CD14-positive monocyte (primary cell): ENCODE results near the gene SPRN. TPM values are rescaled to one million over a fixed set of nuclear protein-coding genes. Genes with fewer than 3 reads are reported as not detected.

Experiments used
- DNase-seq, 3 donors: peaks; one replicate each; pipeline ENCODE4 v3.0.0-alpha.2; 2011 to 2022
- H2AFZ ChIP-seq: 2 replicates; pipeline ENCODE4 v1.6.0; 2012; ENCODE audit warnings: mild to moderate bottlenecking, low read depth, low read length, inconsistent platforms; ENCODE audit not compliant: insufficient read depth, poor library complexity, severe bottlenecking
- H3K27ac ChIP-seq, 2 donors: 1 replicate in 1 of 2; 2 replicates in 1 of 2; pipeline ENCODE4 v1.5.1; 2012 to 2013; ENCODE audit warnings: low read length in 2 of 2, control low read depth in 1 of 2, inconsistent platforms in 1 of 2, low read depth in 1 of 2, mild to moderate bottlenecking in 1 of 2
- H3K27me3 ChIP-seq, 2 donors: one replicate each; pipeline versions ENCODE4 v1.6.0 to v1.6.1; 2011 to 2013; ENCODE audit warnings: low read length in 2 of 2; ENCODE audit not compliant: control insufficient read depth in 2 of 2, insufficient read depth in 2 of 2
- H3K36me3 ChIP-seq, 2 donors: replicated peaks in 1 of 2; 1 replicate in 1 of 2; 2 replicates in 1 of 2; pipeline versions ENCODE4 v1.5.1 to v1.6.1; 2012 to 2013; ENCODE audit warnings: low read length in 2 of 2, control low read depth in 1 of 2, inconsistent platforms in 1 of 2, mild to moderate bottlenecking in 1 of 2; ENCODE audit not compliant: insufficient read depth in 2 of 2, control insufficient read depth in 1 of 2
- H3K4me1 ChIP-seq, 2 donors: 1 replicate in 1 of 2; 2 replicates in 1 of 2; pipeline versions ENCODE4 v1.5.1 to v1.6.1; 2012 to 2013; ENCODE audit warnings: low read length in 2 of 2, control low read depth in 1 of 2, inconsistent platforms in 1 of 2, mild to moderate bottlenecking in 1 of 2, moderate library complexity in 1 of 2; ENCODE audit not compliant: insufficient read depth in 2 of 2, control insufficient read depth in 1 of 2
- H3K4me2 ChIP-seq: replicated peaks from 2 replicates; pipeline ENCODE3; 2012; ENCODE audit warnings: low read length, moderate library complexity, mild to moderate bottlenecking; ENCODE audit not compliant: poor library complexity, severe bottlenecking; ENCODE audit errors: extremely low read depth
- H3K4me3 ChIP-seq, 3 experiments: fragments of 200-600 bp in 1 of 3; sonication (generic) in 1 of 3; replicated peaks in 1 of 3; 1 replicate in 2 of 3; 2 replicates in 1 of 3; pipeline ENCODE4 v1.5.1; 2011 to 2013; ENCODE audit warnings: low read length in 3 of 3, mild to moderate bottlenecking in 3 of 3, control low read depth in 2 of 3, low read depth in 2 of 3, inconsistent platforms in 1 of 3, moderate library complexity in 1 of 3
- H3K79me2 ChIP-seq: 2 replicates; pipeline ENCODE4 v1.6.0; 2012; ENCODE audit warnings: mild to moderate bottlenecking, control low read depth, inconsistent platforms, low read length, moderate library complexity; ENCODE audit not compliant: insufficient read depth
- H3K9ac ChIP-seq: 2 replicates; pipeline ENCODE4 v1.6.0; 2017; ENCODE audit warnings: low read length, mild to moderate bottlenecking; ENCODE audit not compliant: insufficient read depth, poor library complexity, severe bottlenecking
- H3K9me3 ChIP-seq, 2 donors: replicated peaks in 1 of 2; 1 replicate in 1 of 2; 2 replicates in 1 of 2; pipeline versions ENCODE4 v1.5.1 to v1.6.1; 2012 to 2013; ENCODE audit warnings: low read length in 2 of 2, control low read depth in 1 of 2; ENCODE audit not compliant: control insufficient read depth in 1 of 2, insufficient read depth in 1 of 2
- H4K20me1 ChIP-seq: 2 replicates; pipeline ENCODE4 v1.6.0; 2012; ENCODE audit warnings: mild to moderate bottlenecking, low read length, control low read depth, moderate library complexity; ENCODE audit not compliant: insufficient read depth
- H3K27ac Mint-ChIP-seq, 7 donors: one replicate each; pipeline ENCODE4 v1.8.0; 2020; ENCODE audit warnings: mild to moderate bottlenecking in 7 of 7, mixed read lengths in 7 of 7, moderate library complexity in 6 of 7, inconsistent platforms in 2 of 7
- H3K27me3 Mint-ChIP-seq, 3 donors: one replicate each; pipeline ENCODE4 v1.8.0; 2021 to 2022; ENCODE audit warnings: low read depth in 3 of 3, mild to moderate bottlenecking in 3 of 3, mixed read lengths in 3 of 3, moderate library complexity in 3 of 3, inconsistent platforms in 1 of 3
- H3K36me3 Mint-ChIP-seq, 2 donors: one replicate each; pipeline ENCODE4 v1.8.0; 2020; ENCODE audit warnings: mixed read lengths in 2 of 2, inconsistent platforms in 1 of 2, mild to moderate bottlenecking in 1 of 2
- H3K4me1 Mint-ChIP-seq: one replicate; pipeline ENCODE4 v1.8.0; 2020; ENCODE audit warnings: mild to moderate bottlenecking, mixed read lengths
- H3K4me3 Mint-ChIP-seq, 2 donors: one replicate each; pipeline ENCODE4 v1.8.0; 2020; ENCODE audit warnings: mild to moderate bottlenecking in 2 of 2, mixed read lengths in 2 of 2, moderate library complexity in 1 of 2
- H3K9me3 Mint-ChIP-seq, 7 donors: one replicate each; pipeline ENCODE4 v1.8.0; 2020 to 2022; ENCODE audit warnings: mixed read lengths in 7 of 7, mild to moderate bottlenecking in 6 of 7, moderate library complexity in 6 of 7, inconsistent platforms in 2 of 7
- WGBS: methylation state at CpG from one replicate; pipeline ENCODE4 v1.1.5; 2013; ENCODE audit warnings: missing lambda C conversion rate; ENCODE audit not compliant: insufficient coverage; 5-methylcytosine and 5-hydroxymethylcytosine counted together
- intact Hi-C, 2 donors: fragments of 100-400 bp; cut with micrococcal nuclease; formaldehyde crosslinking; loops; one replicate each; pipeline versions ENCODE4 v1.15.0 to v1.15.1; 2023
- polyA plus RNA-seq, 3 donors: library from polyadenylated mRNA; depleted of rRNA in 1 of 3; unstranded in 2 of 3; stranded (reverse) in 1 of 3; fragments of 300-500 nt in 2 of 3; fragments of >200 nt in 1 of 3; fragmentation: Illumina TruSeq in 2 of 3; gene quantifications; 1 replicate in 2 of 3; 2 replicates in 1 of 3; pipeline ENCODE4 v1.2.3, GENCODE V29; 2012 to 2021
- TF ChIP-seq, protein P1 (sequence below): fragments of 200-600 bp; IDR thresholded peaks from one replicate; pipeline ENCODE4 v1.8.0; 2022; ENCODE audit warnings: antibody characterized with exemption, mild to moderate bottlenecking

SPRN gene
- polyA plus RNA-seq, 3 donors, result not detected

- no peaks in the 10 kb centered on the region for H3K36me3 Mint-ChIP-seq
- peaks cover 2 to 8% (median 4%) of the 10 kb centered on the region in 3 donors for H3K27me3 Mint-ChIP-seq
- H3K4me3 ChIP-seq, result no peak overlapping the region
- no peaks in the 10 kb centered on the region for H3K79me2 ChIP-seq
- H3K9me3 Mint-ChIP-seq, result peaks cover 9 to 22% (median 17%) of the 10 kb centered on the region in 7 donors
- H3K4me2 ChIP-seq, result no peak overlapping the region
- no peaks in the 10 kb centered on the region for H3K4me1 Mint-ChIP-seq
- no peak overlapping the region for H3K9ac ChIP-seq
- H3K27ac ChIP-seq, result no peak overlapping the region
- H3K27me3 ChIP-seq, result peaks cover 0 to 2% of the 10 kb centered on the region in 2 donors
- TF ChIP-seq, protein P1, sequence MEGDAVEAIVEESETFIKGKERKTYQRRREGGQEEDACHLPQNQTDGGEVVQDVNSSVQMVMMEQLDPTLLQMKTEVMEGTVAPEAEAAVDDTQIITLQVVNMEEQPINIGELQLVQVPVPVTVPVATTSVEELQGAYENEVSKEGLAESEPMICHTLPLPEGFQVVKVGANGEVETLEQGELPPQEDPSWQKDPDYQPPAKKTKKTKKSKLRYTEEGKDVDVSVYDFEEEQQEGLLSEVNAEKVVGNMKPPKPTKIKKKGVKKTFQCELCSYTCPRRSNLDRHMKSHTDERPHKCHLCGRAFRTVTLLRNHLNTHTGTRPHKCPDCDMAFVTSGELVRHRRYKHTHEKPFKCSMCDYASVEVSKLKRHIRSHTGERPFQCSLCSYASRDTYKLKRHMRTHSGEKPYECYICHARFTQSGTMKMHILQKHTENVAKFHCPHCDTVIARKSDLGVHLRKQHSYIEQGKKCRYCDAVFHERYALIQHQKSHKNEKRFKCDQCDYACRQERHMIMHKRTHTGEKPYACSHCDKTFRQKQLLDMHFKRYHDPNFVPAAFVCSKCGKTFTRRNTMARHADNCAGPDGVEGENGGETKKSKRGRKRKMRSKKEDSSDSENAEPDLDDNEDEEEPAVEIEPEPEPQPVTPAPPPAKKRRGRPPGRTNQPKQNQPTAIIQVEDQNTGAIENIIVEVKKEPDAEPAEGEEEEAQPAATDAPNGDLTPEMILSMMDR, result no peak
- peaks cover 2 to 21% of the 10 kb centered on the region in 2 donors for H3K9me3 ChIP-seq
- intact Hi-C loops, result no loop called here
- H2AFZ ChIP-seq, result no peak overlapping the region
- WGBS, result 100% methylated on average over 2 of the region's 4 CpGs
- H3K36me3 ChIP-seq, result no peaks in the 10 kb centered on the region
- no peaks in the 10 kb centered on the region for H3K4me1 ChIP-seq
- no peak overlapping the region for H3K27ac Mint-ChIP-seq
- DNase-seq, result no peak
- H4K20me1 ChIP-seq, result no peaks in the 10 kb centered on the region
- no peak overlapping the region for H3K4me3 Mint-ChIP-seq
Measured at GRCh38 chr10:133452453-133452852, 28.0 kb upstream of the SPRN start.

DNA sequence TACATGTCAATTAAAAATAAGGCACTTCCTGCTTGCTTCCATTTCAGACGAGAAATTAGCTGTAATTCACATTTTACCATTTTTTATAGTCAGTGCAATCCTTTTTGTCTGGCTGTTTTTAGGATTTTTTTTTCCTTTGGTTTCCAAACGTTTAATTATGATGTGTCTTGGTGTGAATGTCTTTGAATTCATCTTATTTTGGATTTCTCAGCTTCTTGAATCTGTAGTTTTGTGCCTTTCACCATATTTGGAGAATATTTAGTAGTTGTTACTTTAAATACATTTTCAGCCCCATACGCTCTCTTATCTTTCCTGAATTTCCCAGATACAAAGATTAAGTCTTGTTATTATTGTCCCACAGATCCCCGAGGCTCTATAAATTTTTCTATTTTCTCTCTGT is 26.9 kb upstream of the SPRN start:
- peaks cover 17 to 31% (median 26%) of the 10 kb centered on the region in 7 donors for H3K9me3 Mint-ChIP-seq
- Histone ChIP-seq H3K36me3 (no peaks in the 10 kb centered on the region), H3K79me2 (no peaks in the 10 kb centered on the region), H3K4me3 (no peak overlapping the region), H3K4me1 (no peaks in the 10 kb centered on the region), H3K27ac (no peak overlapping the region), H3K9me3 (peaks cover 11 to 32% of the 10 kb centered on the region in 2 donors), H3K27me3 (peaks cover 0 to 2% of the 10 kb centered on the region in 2 donors), H3K9ac (no peak overlapping the region), H4K20me1 (no peaks in the 10 kb centered on the region), H2AFZ (no peak overlapping the region), H3K4me2 (no peak overlapping the region)
- no peaks in the 10 kb centered on the region for H3K4me1 Mint-ChIP-seq
- peaks cover 2 to 12% (median 7%) of the 10 kb centered on the region in 3 donors for H3K27me3 Mint-ChIP-seq
- H3K27ac Mint-ChIP-seq, result no peak overlapping the region
- no CpG with 5 or more reads among the region's 4 CpGs for WGBS
- H3K36me3 Mint-ChIP-seq, result no peaks in the 10 kb centered on the region
- H3K4me3 Mint-ChIP-seq, result no peak overlapping the region
- TF ChIP-seq, protein P1, result no peak
- intact Hi-C loops, result no loop called here
- no peak for DNase-seq
